Glomerular visceral epithelial cell (primary cell): ENCODE data around the gene CCDC51.
A peak's percentile ranks its signal among the peaks of the same experiment; 100 is the strongest.
"Not testable (repeated sequence)": the region's sequence is repeated elsewhere in the genome, so short reads cannot be mapped to it uniquely, and the experiment has no call there.

Experiments used
- DNase-seq: peaks from one replicate; pipeline ENCODE4 v3.0.0-alpha.2; 2016; ENCODE audit errors: extremely low spot score

The CCDC51 gene

GRCh38 chr3:48406443-48407431 lies 33.2 kb downstream of the CCDC51 start:
- DNase-seq, result no peak

- DNase-seq, result no peak
These were observed 33.9 kb downstream of the CCDC51 start for GRCh38 chr3:48405971-48406370.

- no peak for DNase-seq
These were observed 34.5 kb downstream of the CCDC51 start for GRCh38 chr3:48405343-48405881.

GRCh38 chr3:48404440-48405342 lies 35.2 kb downstream of the CCDC51 start:
- no peak for DNase-seq

GRCh38 chr3:48403533-48404439 lies 36.1 kb downstream of the CCDC51 start:
- DNase-seq, result no peak

GRCh38 chr3:48402907-48403306 lies 37.0 kb downstream of the CCDC51 start:
- no peak for DNase-seq

GRCh38 chr3:48402281-48402732 lies 37.6 kb downstream of the CCDC51 start:
- peak; percentile 75 for DNase-seq

GRCh38 chr3:48401434-48401901 lies 38.5 kb downstream of the CCDC51 start:
- DNase-seq, result not testable (repeated sequence)

- peak; percentile 66 for DNase-seq
These were observed 39.0 kb downstream of the CCDC51 start for GRCh38 chr3:48400824-48401433.

- DNase-seq, result no peak
These were observed 40.3 kb downstream of the CCDC51 start for GRCh38 chr3:48399387-48400172.

GRCh38 chr3:48398701-48399386 lies 41.1 kb downstream of the CCDC51 start:
- no peak for DNase-seq

- DNase-seq, result no peak
These were observed 41.9 kb downstream of the CCDC51 start for GRCh38 chr3:48397767-48398681.

- no peak for DNase-seq
These were observed 44.2 kb downstream of the CCDC51 start for GRCh38 chr3:48395714-48396113.

GRCh38 chr3:48394391-48394790 lies 45.5 kb downstream of the CCDC51 start:
- DNase-seq, result no peak

- DNase-seq, result no peak
These were observed 51.0 kb downstream of the CCDC51 start for GRCh38 chr3:48388966-48389365.

GRCh38 chr3:48387634-48388033 lies 52.3 kb downstream of the CCDC51 start:
- no peak for DNase-seq
